GM19043 (cell line): Measurements from ENCODE around the gene MAP7.
"Not testable (repeated sequence)": the region's sequence is repeated elsewhere in the genome, so short reads cannot be mapped to it uniquely, and the experiment has no call there.

Experiments
- ATAC-seq: cut with Tn5 transposase; IDR thresholded peaks from one replicate; pipeline ENCODE4 v1.9.1; 2021; ENCODE audit warnings: low read depth; ENCODE audit not compliant: unreplicated experiment

The MAP7 gene

GRCh38 chr6:136403110-136403980, 146.9 kb downstream of the MAP7 start:
- ATAC-seq, result no peak

GRCh38 chr6:136401749-136402148, 148.5 kb downstream of the MAP7 start:
- ATAC-seq, result no peak

- not testable (repeated sequence) for ATAC-seq
These were observed 149.0 kb downstream of the MAP7 start for GRCh38 chr6:136401236-136401635.

- no peak for ATAC-seq
These were observed 151.8 kb downstream of the MAP7 start for GRCh38 chr6:136398453-136398852.

- ATAC-seq, result no peak
These were observed 153.3 kb downstream of the MAP7 start for GRCh38 chr6:136396908-136397307.

GRCh38 chr6:136390959-136391358, 159.3 kb downstream of the MAP7 start:
- ATAC-seq, result not testable (repeated sequence)

GRCh38 chr6:136387316-136387715, 162.9 kb downstream of the MAP7 start:
- no peak for ATAC-seq

GRCh38 chr6:136383268-136383937, 166.8 kb downstream of the MAP7 start:
- ATAC-seq, result no peak

- no peak for ATAC-seq
These were observed 167.5 kb downstream of the MAP7 start for GRCh38 chr6:136382676-136383252.

GRCh38 chr6:136378888-136379287, 171.3 kb downstream of the MAP7 start:
- ATAC-seq, result no peak

GRCh38 chr6:136375836-136376235, 174.4 kb downstream of the MAP7 start:
- not testable (repeated sequence) for ATAC-seq

- ATAC-seq, result no peak
These were observed 178.3 kb downstream of the MAP7 start for GRCh38 chr6:136371959-136372358.

- no peak for ATAC-seq
These were observed 179.1 kb downstream of the MAP7 start for GRCh38 chr6:136370988-136371728.

- ATAC-seq, result no peak
These were observed 184.4 kb downstream of the MAP7 start for GRCh38 chr6:136365776-136366354.

- ATAC-seq, result no peak
These were observed 187.5 kb downstream of the MAP7 start for GRCh38 chr6:136362421-136363356.

- no peak for ATAC-seq
These were observed 188.4 kb downstream of the MAP7 start for GRCh38 chr6:136361787-136362186.

GRCh38 chr6:136360783-136361182, 189.4 kb downstream of the MAP7 start:
- no peak for ATAC-seq

- ATAC-seq, result no peak
These were observed 190.4 kb downstream of the MAP7 start for GRCh38 chr6:136359851-136360250.

GRCh38 chr6:136351518-136352110, 198.6 kb downstream of the MAP7 start:
- no peak for ATAC-seq
